ENCODE results near the gene ABHD12B. TPM values are rescaled to one million over a fixed set of nuclear protein-coding genes. Genes with fewer than 3 reads are reported as not detected.

ABHD12B gene
- total and polyA plus RNA-seq, 2 donors (not counting 3 experiments of a cell fraction or from before 2014, with no cell fraction given), result not detected

GRCh38 chr14:50924236-50924635, 52.4 kb downstream of the ABHD12B start:
- H4K20me1 ChIP-seq (replicated peaks; ENCODE audit: control insufficient read depth, extremely low read depth, insufficient read depth, low read length), result no peaks in the 10 kb centered on the region
- intact Hi-C loops (cut with micrococcal nuclease), result no loop called here
- no peak overlapping the region for H3K4me3 ChIP-seq (replicated peaks in 1 of 3; ENCODE audit: insufficient read depth in 1 of 3, low read depth in 1 of 3, low read length in 3 of 3)
- TF ChIP-seq FOS (IDR thresholded peaks at IDR 0.05; ENCODE audit: borderline replicate concordance, insufficient read depth, low read length), result no peak
- no peak for TF ChIP-seq GATA2 (IDR thresholded peaks at IDR 0.05; ENCODE audit: insufficient read depth, insufficient read length, low read depth, low read length)
- TF ChIP-seq EZH2 (IDR thresholded peaks at IDR 0.05; ENCODE audit: borderline replicate concordance, low read depth, low read length, severe bottlenecking), result no peak
- TF ChIP-seq POLR2A (IDR thresholded peaks at IDR 0.05; ENCODE audit: low read depth, low read length), result no peak
- TF ChIP-seq, protein P1, sequence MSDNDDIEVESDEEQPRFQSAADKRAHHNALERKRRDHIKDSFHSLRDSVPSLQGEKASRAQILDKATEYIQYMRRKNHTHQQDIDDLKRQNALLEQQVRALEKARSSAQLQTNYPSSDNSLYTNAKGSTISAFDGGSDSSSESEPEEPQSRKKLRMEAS (IDR thresholded peaks at IDR 0.05; ENCODE audit: insufficient read depth, insufficient read length), result no peak
- no peak for TF ChIP-seq JUN (IDR thresholded peaks at IDR 0.05; ENCODE audit: borderline replicate concordance, insufficient read depth, insufficient read length, low read depth)
- TF ChIP-seq MYC (IDR thresholded peaks at IDR 0.05; ENCODE audit: low read depth, low read length), result no peak
- no peak for TF ChIP-seq CTCF (IDR thresholded peaks at IDR 0.05; ENCODE audit: extremely low read depth in 1 of 2, insufficient read depth in 1 of 2, low read depth in 1 of 2, low read length in 2 of 2)
- no peak for TF ChIP-seq POLR2AphosphoS5 (IDR thresholded peaks at IDR 0.05; ENCODE audit: insufficient read depth, low read depth, low read length)
- ChIA-PET POLR2A (no interaction called here), CTCF (interaction anchor here (1.3 kb wide), 1 partner anchor 20 kb away, joined by 3 read pairs; the partner anchor contains the start of gene PYGL)
- H2AFZ ChIP-seq (ENCODE audit: low read depth, low read length), result no peak overlapping the region
- H3K4me2 ChIP-seq (ENCODE audit: insufficient read depth, low read length), result no peak overlapping the region
- BruUV-seq (replicated peaks), result no TSS peak
- H3K27me3 ChIP-seq (ENCODE audit: control insufficient read depth in 2 of 2, insufficient read depth in 2 of 2, low read length in 2 of 2), result no peaks in the 10 kb centered on the region
- H3K9me1 ChIP-seq (replicated peaks; ENCODE audit: control insufficient read depth, extremely low read depth, insufficient read depth, low read length), result no peaks in the 10 kb centered on the region
- peaks cover 0 to 2% of the 10 kb centered on the region in 2 experiments for H3K36me3 ChIP-seq (ENCODE audit: control insufficient read depth in 2 of 2, extremely low read depth in 1 of 2, insufficient read depth in 2 of 2, low read length in 2 of 2)
- DNase-seq (ENCODE audit: low read depth, low spot score) (no peak), FAIRE-seq (no peak)
- H3K79me2 ChIP-seq (ENCODE audit: control insufficient read depth, insufficient read depth, low read length), result no peaks in the 10 kb centered on the region
- no peaks in the 10 kb centered on the region for H3K4me1 ChIP-seq (ENCODE audit: control insufficient read depth, extremely low read depth, insufficient read depth, low read length)
- dilution Hi-C loops (cut with MboI; ENCODE audit: extremely low pct_ligation_motif_present, low sequenced_read_pairs), result no loop called here
- no peaks in the 10 kb centered on the region for H3K9me3 ChIP-seq (replicated peaks; ENCODE audit: control insufficient read depth, insufficient read depth, low read length)
- H3K27ac ChIP-seq (ENCODE audit: insufficient read depth, low read depth, low read length), result no peak overlapping the region
- H3K9ac ChIP-seq (replicated peaks; ENCODE audit: extremely low read depth, insufficient read depth, low read length), result no peak overlapping the region
